SK-N-SH (cell line): ENCODE measurements around the gene MCRS1.

Experiments
- CHD2 ChIP-seq: fragments of 150-350 bp; IDR thresholded peaks from 2 replicates; pipeline ENCODE4 v1.6.1; 2018; ENCODE audit warnings: low read length; ENCODE audit not compliant: partially characterized antibody
- EP300 ChIP-seq, 2 experiments: IDR thresholded peaks; 2 replicates each; pipeline versions ENCODE4 v1.4.0 to v1.6.1; 2012; ENCODE audit warnings: borderline replicate concordance in 1 of 2, low read depth in 1 of 2, low read length in 1 of 2
- EZH2phosphoT487 ChIP-seq: fragments of 200-600 bp; sonication (generic); IDR thresholded peaks from 2 replicates; pipeline ENCODE4 v1.6.1; 2017; ENCODE audit warnings: low read depth, mixed run types, mild to moderate bottlenecking, antibody characterized with exemption, moderate library complexity, borderline replicate concordance
- FOXJ3 ChIP-seq: sonication (generic); formaldehyde crosslinking; IDR thresholded peaks from 2 replicates; pipeline ENCODE4 v1.5.1; 2020; ENCODE audit warnings: mild to moderate bottlenecking, missing genetic modification reagents
- GABPA ChIP-seq: IDR thresholded peaks from 2 replicates; pipeline ENCODE4 v1.4.0; 2012; ENCODE audit warnings: low read depth, mild to moderate bottlenecking
- GATA2 ChIP-seq: sonication (generic); formaldehyde crosslinking; IDR thresholded peaks from 2 replicates; pipeline ENCODE4 v1.5.0; 2020; ENCODE audit warnings: mild to moderate bottlenecking, missing genetic modification reagents
- JUND ChIP-seq: IDR thresholded peaks from 2 replicates; pipeline ENCODE4 v1.4.0; 2012
- POLR2AphosphoS5 ChIP-seq: IDR thresholded peaks from 2 replicates; pipeline ENCODE4 v1.6.1; 2012; ENCODE audit warnings: low read depth, low read length
- RAD21 ChIP-seq: IDR thresholded peaks from 2 replicates; pipeline ENCODE4 v1.6.1; 2012; ENCODE audit warnings: mild to moderate bottlenecking, low read length
- SIN3A ChIP-seq: IDR thresholded peaks from 2 replicates; pipeline ENCODE4 v1.6.1; 2012; ENCODE audit warnings: low read depth, mild to moderate bottlenecking, low read length, moderate library complexity, borderline replicate concordance
- USF2 ChIP-seq: fragments of 150-350 bp; IDR thresholded peaks from 2 replicates; pipeline ENCODE4 v1.6.1; 2017; ENCODE audit warnings: antibody characterized with exemption, low read length, low read depth, borderline replicate concordance
- YY1 ChIP-seq: IDR thresholded peaks from 2 replicates; pipeline ENCODE4 v1.4.0; 2012; ENCODE audit warnings: low read depth, mild to moderate bottlenecking
- TF ChIP-seq, protein P1 (sequence below): fragments of 200-600 bp; sonication (generic); IDR thresholded peaks from 2 replicates; pipeline ENCODE4 v1.6.1; 2017; ENCODE audit warnings: antibody characterized with exemption, mild to moderate bottlenecking, moderate library complexity

DNA sequence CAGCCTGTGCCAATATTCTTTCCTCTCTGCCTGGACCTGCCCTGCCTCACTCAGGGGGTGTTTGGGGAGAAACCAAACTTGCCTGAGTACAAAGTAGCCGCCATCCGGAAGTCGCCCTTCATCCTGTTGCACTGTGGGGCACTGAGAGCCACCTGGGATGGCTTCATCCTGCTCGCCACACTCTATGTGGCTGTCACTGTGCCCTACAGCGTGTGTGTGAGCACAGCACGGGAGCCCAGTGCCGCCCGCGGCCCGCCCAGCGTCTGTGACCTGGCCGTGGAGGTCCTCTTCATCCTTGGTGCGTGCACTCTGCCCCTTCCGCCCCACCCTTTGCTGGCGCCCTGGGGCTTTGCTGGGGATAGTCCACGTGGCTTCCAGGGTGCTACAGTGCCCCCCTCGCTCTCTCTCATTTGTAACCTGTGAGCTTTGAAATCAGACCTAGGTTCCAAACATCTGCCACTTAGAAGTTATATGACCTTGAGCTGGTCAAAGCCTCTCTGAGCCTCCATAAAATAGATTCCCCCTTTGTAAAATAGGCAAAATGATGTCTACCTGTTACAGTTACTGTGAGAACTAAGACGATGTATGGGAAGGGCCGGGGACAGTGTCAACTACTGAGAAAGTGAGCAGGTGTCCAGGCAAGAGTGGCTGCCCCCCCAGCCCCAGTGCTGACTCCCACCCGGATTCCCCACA is 24.6 kb downstream of the MCRS1 start:
- TF ChIP-seq, protein P1, sequence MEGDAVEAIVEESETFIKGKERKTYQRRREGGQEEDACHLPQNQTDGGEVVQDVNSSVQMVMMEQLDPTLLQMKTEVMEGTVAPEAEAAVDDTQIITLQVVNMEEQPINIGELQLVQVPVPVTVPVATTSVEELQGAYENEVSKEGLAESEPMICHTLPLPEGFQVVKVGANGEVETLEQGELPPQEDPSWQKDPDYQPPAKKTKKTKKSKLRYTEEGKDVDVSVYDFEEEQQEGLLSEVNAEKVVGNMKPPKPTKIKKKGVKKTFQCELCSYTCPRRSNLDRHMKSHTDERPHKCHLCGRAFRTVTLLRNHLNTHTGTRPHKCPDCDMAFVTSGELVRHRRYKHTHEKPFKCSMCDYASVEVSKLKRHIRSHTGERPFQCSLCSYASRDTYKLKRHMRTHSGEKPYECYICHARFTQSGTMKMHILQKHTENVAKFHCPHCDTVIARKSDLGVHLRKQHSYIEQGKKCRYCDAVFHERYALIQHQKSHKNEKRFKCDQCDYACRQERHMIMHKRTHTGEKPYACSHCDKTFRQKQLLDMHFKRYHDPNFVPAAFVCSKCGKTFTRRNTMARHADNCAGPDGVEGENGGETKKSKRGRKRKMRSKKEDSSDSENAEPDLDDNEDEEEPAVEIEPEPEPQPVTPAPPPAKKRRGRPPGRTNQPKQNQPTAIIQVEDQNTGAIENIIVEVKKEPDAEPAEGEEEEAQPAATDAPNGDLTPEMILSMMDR: no peak
- TF ChIP-seq JUND (no peak), POLR2AphosphoS5 (no peak), EP300 (IDR thresholded peaks at IDR 0.05; ENCODE audit: borderline replicate concordance in 1 of 2, low read depth in 1 of 2, low read length in 1 of 2) (no peak), GABPA (no peak), YY1 (no peak), SIN3A (no peak), CHD2 (no peak), FOXJ3 (CRISPR knock-in tag) (no peak), RAD21 (no peak), USF2 (no peak), GATA2 (CRISPR knock-in tag) (no peak), EZH2phosphoT487 (no peak)
